ENCODE data around the gene IMMT. TPM values are rescaled to one million over a fixed set of nuclear protein-coding genes. Genes with fewer than 3 reads are reported as not detected.

The IMMT gene
- total RNA-seq, 1 experiment from 2014 or later = 114 TPM

DNA sequence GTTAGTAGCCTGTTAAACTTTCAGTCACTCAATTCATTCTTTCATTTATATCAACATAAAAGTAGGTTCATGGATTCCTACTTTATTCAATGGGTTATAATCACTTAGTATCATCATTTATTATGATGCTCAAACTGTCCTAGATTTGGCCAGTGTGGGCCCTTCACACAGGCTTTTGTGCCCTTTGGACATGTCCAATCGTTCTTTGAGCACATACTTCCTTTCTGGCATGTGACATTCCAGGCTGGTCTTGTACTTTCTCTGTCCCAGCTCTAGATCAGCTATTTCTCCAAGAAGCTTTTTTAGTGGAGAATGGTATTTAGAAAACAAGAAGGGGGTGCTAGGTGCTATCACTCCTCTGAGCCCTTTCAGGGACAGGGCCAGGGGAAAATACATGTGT lies 101.0 kb downstream of the IMMT start:
- intact Hi-C loops (cut with micrococcal nuclease) = no loop called here
- TF ChIP-seq, protein P1, sequence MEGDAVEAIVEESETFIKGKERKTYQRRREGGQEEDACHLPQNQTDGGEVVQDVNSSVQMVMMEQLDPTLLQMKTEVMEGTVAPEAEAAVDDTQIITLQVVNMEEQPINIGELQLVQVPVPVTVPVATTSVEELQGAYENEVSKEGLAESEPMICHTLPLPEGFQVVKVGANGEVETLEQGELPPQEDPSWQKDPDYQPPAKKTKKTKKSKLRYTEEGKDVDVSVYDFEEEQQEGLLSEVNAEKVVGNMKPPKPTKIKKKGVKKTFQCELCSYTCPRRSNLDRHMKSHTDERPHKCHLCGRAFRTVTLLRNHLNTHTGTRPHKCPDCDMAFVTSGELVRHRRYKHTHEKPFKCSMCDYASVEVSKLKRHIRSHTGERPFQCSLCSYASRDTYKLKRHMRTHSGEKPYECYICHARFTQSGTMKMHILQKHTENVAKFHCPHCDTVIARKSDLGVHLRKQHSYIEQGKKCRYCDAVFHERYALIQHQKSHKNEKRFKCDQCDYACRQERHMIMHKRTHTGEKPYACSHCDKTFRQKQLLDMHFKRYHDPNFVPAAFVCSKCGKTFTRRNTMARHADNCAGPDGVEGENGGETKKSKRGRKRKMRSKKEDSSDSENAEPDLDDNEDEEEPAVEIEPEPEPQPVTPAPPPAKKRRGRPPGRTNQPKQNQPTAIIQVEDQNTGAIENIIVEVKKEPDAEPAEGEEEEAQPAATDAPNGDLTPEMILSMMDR (IDR thresholded peaks at IDR 0.05; ENCODE audit: unreplicated experiment) = no peak
- no peaks in the 10 kb centered on the region for H3K9me3 Mint-ChIP-seq (ENCODE audit: unreplicated experiment)
- DNase-seq (ENCODE audit: unreplicated experiment) = no peak
- no peak overlapping the region for H3K27ac Mint-ChIP-seq (ENCODE audit: low read depth, unreplicated experiment)
- H3K27me3 Mint-ChIP-seq (ENCODE audit: insufficient read depth, unreplicated experiment) = no peaks in the 10 kb centered on the region
- peaks cover 7% of the 10 kb centered on the region for H3K4me1 Mint-ChIP-seq (ENCODE audit: insufficient read depth, unreplicated experiment)
- POLR2A ChIA-PET = no interaction called here
- H3K4me3 Mint-ChIP-seq (ENCODE audit: unreplicated experiment) = no peak overlapping the region
- CTCF ChIA-PET = no interaction called here
- BruUV-seq (replicated peaks) = no TSS peak
- peaks cover 83% of the 10 kb centered on the region for H3K36me3 Mint-ChIP-seq (ENCODE audit: insufficient read depth, unreplicated experiment)

Small RNA genes within 50 kb of the gene (microRNA-seq; reads per million reads assigned to microRNA genes)
- gene MIR4779 = not detected

Other genes with a start within 250 kb of the IMMT start
- gene POLR1A, start 89.6 kb downstream of the IMMT start, total RNA-seq (2022) = 46.4 and 52.7 TPM in 2 replicates
- gene PTCD3, start 89.2 kb downstream of the IMMT start, total RNA-seq (2022) = 95.3 and 96.3 TPM in 2 replicates
- 36.4 and 44.8 TPM in 2 replicates for gene MRPL35, start 4.0 kb upstream of the IMMT start, total RNA-seq (2022)
- 0.32 TPM in 1 of 2 replicates, not detected in the other for gene REEP1, start 142.2 kb upstream of the IMMT start, total RNA-seq (2022)
- 21.1 and 34.6 TPM in 2 replicates for gene KDM3A, start 245.9 kb upstream of the IMMT start, total RNA-seq (2022)